ENCODE results near the gene SLC66A3.
"Not testable (repeated sequence)": the region's sequence is repeated elsewhere in the genome, so short reads cannot be mapped to it uniquely, and the experiment has no call there.

GRCh38 chr2:11165046-11165445 lies 9.8 kb downstream of the SLC66A3 start:
- TF ChIP-seq CTCF (IDR thresholded peaks at IDR 0.05 in 8 of 11, conservative IDR thresholded peaks at IDR 0.05 in 3 of 11); POLR2A (IDR thresholded peaks at IDR 0.05); POLR2AphosphoS5 (IDR thresholded peaks at IDR 0.05): not testable (repeated sequence)

All from spleen (tissue), 7 donors.